SK-N-SH treated with all-trans-retinoic acid at 6 μM for 48 hours (cell line): Measurements from ENCODE around the gene INTS13.

Experiments
- ATAC-seq: fragments of 200-7000 bp; cut with Tn5 transposase; 3 replicates; pipeline ENCODE4 v1.9.1; 2020; ENCODE audit warnings: mild to moderate bottlenecking, moderate library complexity
- ARNTL ChIP-seq: fragments of 450-650 bp; formaldehyde crosslinking; IDR thresholded peaks from 2 replicates; pipeline ENCODE4 v1.5.0; 2020; ENCODE audit warnings: low read depth, mild to moderate bottlenecking, moderate library complexity, borderline replicate concordance
- BACH2 ChIP-seq: fragments of 250-450 bp; sonication (Bioruptor Pico); IDR thresholded peaks from 2 replicates; pipeline ENCODE4 v1.9.0; 2021; ENCODE audit warnings: mild to moderate bottlenecking, borderline replicate concordance
- CSDC2 ChIP-seq: fragments of 250-450 bp; sonication (Bioruptor Pico); IDR thresholded peaks from 2 replicates; pipeline ENCODE4 v1.5.0; 2020; ENCODE audit warnings: mild to moderate bottlenecking, moderate library complexity
- ESRRG ChIP-seq: fragments of 250-450 bp; sonication (Bioruptor Pico); IDR thresholded peaks from 2 replicates; pipeline ENCODE4 v1.6.1; 2021; ENCODE audit warnings: mild to moderate bottlenecking
- GLIS3 ChIP-seq: fragments of 250-450 bp; sonication (Bioruptor Pico); IDR thresholded peaks from 2 replicates; pipeline ENCODE4 v1.5.0; 2020; ENCODE audit warnings: mild to moderate bottlenecking, moderate library complexity
- RARB ChIP-seq: fragments of 250-450 bp; sonication (Bioruptor Pico); IDR thresholded peaks from 2 replicates; pipeline ENCODE4 v1.8.0; 2021; ENCODE audit warnings: mild to moderate bottlenecking, moderate library complexity
- TCF4 ChIP-seq: fragments of 250-450 bp; sonication (Bioruptor Pico); IDR thresholded peaks from 2 replicates; pipeline ENCODE4 v1.8.0; 2021; ENCODE audit warnings: mild to moderate bottlenecking, moderate library complexity, borderline replicate concordance
- TOX ChIP-seq: fragments of 250-450 bp; sonication (Bioruptor Pico); IDR thresholded peaks from 2 replicates; pipeline ENCODE4 v1.8.0; 2021; ENCODE audit warnings: mild to moderate bottlenecking, moderate library complexity, borderline replicate concordance
- ZC3H10 ChIP-seq: fragments of 250-450 bp; sonication (Bioruptor Pico); IDR thresholded peaks from 2 replicates; pipeline ENCODE4 v1.5.1; 2021; ENCODE audit warnings: mild to moderate bottlenecking, moderate library complexity
- ZNF70 ChIP-seq: fragments of 450-650 bp; formaldehyde crosslinking; IDR thresholded peaks from 2 replicates; pipeline ENCODE4 v1.5.0; 2020; ENCODE audit warnings: mild to moderate bottlenecking, moderate library complexity
- ZNF8 ChIP-seq: fragments of 450-650 bp; formaldehyde crosslinking; IDR thresholded peaks from 2 replicates; pipeline ENCODE4 v1.5.0; 2020; ENCODE audit warnings: mild to moderate bottlenecking, moderate library complexity
- TF ChIP-seq, protein P1 (sequence below): fragments of 250-450 bp; sonication (Bioruptor Pico); IDR thresholded peaks from 2 replicates; pipeline ENCODE4 v1.5.1; 2020; ENCODE audit warnings: low read depth, mild to moderate bottlenecking, moderate library complexity
- TF ChIP-seq, protein P2 (sequence below): fragments of 250-450 bp; sonication (Bioruptor Pico); IDR thresholded peaks from 2 replicates; pipeline ENCODE4 v1.5.1; 2021; ENCODE audit warnings: mild to moderate bottlenecking, moderate library complexity
- TF ChIP-seq, protein P3 (sequence below): fragments of 250-450 bp; sonication (Bioruptor Pico); IDR thresholded peaks from 2 replicates; pipeline ENCODE4 v1.8.0; 2021; ENCODE audit warnings: low read depth, mild to moderate bottlenecking, moderate library complexity, borderline replicate concordance
- TF ChIP-seq, protein P4 (sequence below): fragments of 250-450 bp; sonication (Bioruptor Pico); IDR thresholded peaks from 2 replicates; pipeline ENCODE4 v1.5.0; 2020; ENCODE audit warnings: mild to moderate bottlenecking, moderate library complexity
- TF ChIP-seq, protein P5 (sequence below): fragments of 250-450 bp; sonication (Bioruptor Pico); IDR thresholded peaks from 2 replicates; pipeline ENCODE4 v1.8.0; 2020; ENCODE audit warnings: mild to moderate bottlenecking, moderate library complexity, borderline replicate concordance

Gene INTS13

DNA sequence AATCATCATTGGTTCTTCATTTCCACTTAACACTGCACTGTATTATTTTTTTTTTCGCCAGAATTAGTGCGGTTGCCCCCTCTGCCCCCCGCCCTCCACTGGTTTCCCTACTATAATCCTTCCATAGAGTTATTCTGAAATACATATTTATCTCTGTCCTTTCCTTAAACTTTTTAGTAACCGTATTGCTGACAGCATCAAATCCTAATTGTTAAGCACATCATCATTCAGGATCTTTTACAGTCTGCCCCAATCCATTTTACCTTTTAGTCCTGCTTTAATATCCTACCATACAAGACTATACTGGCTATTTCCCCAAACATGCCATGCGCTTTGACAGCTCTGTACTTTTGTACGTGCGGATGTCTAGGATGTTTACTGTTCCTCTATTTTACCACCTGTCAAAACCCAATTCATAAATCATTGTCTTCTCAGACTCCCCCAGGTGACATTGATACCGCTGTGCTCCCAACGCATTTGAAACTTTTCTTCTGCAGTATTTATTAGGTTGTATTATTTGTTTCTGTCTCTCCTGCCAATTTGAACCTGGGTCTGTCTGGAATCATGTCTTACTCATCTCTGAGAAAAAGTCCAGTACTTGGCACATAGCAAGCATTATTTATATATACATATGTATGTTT lies 1.5 kb upstream of the INTS13 start:
- TF ChIP-seq ZNF8 (CRISPR knock-in tag) (no peak), ESRRG (CRISPR knock-in tag) (no peak)
- TF ChIP-seq, protein P1, sequence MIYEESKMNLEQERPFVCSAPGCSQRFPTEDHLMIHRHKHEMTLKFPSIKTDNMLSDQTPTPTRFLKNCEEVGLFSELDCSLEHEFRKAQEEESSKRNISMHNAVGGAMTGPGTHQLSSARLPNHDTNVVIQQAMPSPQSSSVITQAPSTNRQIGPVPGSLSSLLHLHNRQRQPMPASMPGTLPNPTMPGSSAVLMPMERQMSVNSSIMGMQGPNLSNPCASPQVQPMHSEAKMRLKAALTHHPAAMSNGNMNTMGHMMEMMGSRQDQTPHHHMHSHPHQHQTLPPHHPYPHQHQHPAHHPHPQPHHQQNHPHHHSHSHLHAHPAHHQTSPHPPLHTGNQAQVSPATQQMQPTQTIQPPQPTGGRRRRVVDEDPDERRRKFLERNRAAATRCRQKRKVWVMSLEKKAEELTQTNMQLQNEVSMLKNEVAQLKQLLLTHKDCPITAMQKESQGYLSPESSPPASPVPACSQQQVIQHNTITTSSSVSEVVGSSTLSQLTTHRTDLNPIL, result no peak
- TF ChIP-seq, all 23 proteins: peak for 0
- no peak for ATAC-seq

DNA sequence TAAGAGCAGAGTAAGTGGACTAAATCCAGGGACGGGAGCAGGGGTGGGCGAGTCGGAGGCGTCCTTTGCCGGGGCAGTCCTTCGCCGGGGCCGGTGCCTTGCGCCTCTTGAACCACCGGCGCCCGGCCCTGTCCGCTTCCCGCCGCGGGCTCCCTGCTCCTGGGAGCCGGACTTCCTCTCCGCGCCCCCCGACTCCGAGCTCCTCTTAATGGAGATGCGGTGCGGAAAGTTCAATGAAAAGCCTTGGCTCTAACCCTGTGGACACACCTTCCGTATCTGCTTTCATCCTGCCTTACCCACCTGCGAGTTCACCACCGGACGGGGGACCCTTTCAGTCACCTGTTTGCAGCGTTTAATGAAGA lies 901 bp upstream of the INTS13 start:
- TF ChIP-seq, protein P2, sequence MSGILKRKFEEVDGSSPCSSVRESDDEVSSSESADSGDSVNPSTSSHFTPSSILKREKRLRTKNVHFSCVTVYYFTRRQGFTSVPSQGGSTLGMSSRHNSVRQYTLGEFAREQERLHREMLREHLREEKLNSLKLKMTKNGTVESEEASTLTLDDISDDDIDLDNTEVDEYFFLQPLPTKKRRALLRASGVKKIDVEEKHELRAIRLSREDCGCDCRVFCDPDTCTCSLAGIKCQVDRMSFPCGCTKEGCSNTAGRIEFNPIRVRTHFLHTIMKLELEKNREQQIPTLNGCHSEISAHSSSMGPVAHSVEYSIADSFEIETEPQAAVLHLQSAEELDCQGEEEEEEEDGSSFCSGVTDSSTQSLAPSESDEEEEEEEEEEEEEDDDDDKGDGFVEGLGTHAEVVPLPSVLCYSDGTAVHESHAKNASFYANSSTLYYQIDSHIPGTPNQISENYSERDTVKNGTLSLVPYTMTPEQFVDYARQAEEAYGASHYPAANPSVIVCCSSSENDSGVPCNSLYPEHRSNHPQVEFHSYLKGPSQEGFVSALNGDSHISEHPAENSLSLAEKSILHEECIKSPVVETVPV (CRISPR knock-in tag), result no peak
- TF ChIP-seq ZC3H10 (no peak), ZNF8 (CRISPR knock-in tag) (no peak), ARNTL (CRISPR knock-in tag) (no peak), GLIS3 (CRISPR knock-in tag) (no peak), TOX (CRISPR knock-in tag) (no peak), TCF4 (CRISPR knock-in tag) (no peak)
- TF ChIP-seq, protein P1, result no peak
- TF ChIP-seq, protein P3, sequence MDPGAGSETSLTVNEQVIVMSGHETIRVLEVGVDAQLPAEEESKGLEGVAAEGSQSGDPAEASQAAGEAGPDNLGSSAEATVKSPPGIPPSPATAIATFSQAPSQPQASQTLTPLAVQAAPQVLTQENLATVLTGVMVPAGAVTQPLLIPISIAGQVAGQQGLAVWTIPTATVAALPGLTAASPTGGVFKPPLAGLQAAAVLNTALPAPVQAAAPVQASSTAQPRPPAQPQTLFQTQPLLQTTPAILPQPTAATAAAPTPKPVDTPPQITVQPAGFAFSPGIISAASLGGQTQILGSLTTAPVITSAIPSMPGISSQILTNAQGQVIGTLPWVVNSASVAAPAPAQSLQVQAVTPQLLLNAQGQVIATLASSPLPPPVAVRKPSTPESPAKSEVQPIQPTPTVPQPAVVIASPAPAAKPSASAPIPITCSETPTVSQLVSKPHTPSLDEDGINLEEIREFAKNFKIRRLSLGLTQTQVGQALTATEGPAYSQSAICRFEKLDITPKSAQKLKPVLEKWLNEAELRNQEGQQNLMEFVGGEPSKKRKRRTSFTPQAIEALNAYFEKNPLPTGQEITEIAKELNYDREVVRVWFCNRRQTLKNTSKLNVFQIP (CRISPR knock-in tag), result no peak
- TF ChIP-seq, protein P4, sequence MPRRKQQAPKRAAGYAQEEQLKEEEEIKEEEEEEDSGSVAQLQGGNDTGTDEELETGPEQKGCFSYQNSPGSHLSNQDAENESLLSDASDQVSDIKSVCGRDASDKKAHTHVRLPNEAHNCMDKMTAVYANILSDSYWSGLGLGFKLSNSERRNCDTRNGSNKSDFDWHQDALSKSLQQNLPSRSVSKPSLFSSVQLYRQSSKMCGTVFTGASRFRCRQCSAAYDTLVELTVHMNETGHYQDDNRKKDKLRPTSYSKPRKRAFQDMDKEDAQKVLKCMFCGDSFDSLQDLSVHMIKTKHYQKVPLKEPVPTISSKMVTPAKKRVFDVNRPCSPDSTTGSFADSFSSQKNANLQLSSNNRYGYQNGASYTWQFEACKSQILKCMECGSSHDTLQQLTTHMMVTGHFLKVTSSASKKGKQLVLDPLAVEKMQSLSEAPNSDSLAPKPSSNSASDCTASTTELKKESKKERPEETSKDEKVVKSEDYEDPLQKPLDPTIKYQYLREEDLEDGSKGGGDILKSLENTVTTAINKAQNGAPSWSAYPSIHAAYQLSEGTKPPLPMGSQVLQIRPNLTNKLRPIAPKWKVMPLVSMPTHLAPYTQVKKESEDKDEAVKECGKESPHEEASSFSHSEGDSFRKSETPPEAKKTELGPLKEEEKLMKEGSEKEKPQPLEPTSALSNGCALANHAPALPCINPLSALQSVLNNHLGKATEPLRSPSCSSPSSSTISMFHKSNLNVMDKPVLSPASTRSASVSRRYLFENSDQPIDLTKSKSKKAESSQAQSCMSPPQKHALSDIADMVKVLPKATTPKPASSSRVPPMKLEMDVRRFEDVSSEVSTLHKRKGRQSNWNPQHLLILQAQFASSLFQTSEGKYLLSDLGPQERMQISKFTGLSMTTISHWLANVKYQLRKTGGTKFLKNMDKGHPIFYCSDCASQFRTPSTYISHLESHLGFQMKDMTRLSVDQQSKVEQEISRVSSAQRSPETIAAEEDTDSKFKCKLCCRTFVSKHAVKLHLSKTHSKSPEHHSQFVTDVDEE (CRISPR knock-in tag), result no peak
- TF ChIP-seq, all 23 proteins: peak for 0
- ATAC-seq, result peak; percentile 56

DNA sequence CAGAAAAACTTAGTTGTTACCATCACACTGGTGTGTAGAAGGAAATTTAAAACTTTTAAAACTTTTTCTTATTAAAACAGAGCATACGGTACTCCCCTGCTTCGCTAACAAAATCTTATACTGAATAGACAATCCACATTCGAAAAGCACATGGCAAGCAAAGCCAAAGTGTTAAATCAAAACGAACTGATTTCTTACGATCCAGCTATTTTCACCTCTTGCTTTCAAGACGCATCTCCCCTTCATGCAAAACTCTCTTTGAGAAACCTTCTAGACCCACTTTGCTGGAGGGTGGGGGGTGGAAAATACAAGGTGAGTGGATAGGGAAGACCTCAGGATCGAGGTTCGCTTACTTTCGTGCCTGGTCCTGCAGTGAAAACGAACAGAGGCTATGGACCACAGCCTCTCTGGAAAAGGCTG lies 328 bp downstream of the INTS13 start:
- no peak for ATAC-seq
- TF ChIP-seq BACH2 (CRISPR knock-in tag) (no peak), ARNTL (CRISPR knock-in tag) (no peak), ESRRG (CRISPR knock-in tag) (no peak), ZC3H10 (no peak), TCF4 (CRISPR knock-in tag) (no peak), RARB (CRISPR knock-in tag) (no peak), ZNF70 (no peak), CSDC2 (CRISPR knock-in tag) (no peak), GLIS3 (CRISPR knock-in tag) (no peak), TOX (CRISPR knock-in tag) (no peak)
- TF ChIP-seq, protein P5, sequence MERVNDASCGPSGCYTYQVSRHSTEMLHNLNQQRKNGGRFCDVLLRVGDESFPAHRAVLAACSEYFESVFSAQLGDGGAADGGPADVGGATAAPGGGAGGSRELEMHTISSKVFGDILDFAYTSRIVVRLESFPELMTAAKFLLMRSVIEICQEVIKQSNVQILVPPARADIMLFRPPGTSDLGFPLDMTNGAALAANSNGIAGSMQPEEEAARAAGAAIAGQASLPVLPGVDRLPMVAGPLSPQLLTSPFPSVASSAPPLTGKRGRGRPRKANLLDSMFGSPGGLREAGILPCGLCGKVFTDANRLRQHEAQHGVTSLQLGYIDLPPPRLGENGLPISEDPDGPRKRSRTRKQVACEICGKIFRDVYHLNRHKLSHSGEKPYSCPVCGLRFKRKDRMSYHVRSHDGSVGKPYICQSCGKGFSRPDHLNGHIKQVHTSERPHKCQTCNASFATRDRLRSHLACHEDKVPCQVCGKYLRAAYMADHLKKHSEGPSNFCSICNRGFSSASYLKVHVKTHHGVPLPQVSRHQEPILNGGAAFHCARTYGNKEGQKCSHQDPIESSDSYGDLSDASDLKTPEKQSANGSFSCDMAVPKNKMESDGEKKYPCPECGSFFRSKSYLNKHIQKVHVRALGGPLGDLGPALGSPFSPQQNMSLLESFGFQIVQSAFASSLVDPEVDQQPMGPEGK (CRISPR knock-in tag), result no peak
- TF ChIP-seq, protein P4 (CRISPR knock-in tag), result no peak
